Brain microvascular endothelial cell (primary cell): ENCODE data around the gene TCEAL5.
"Not testable (repeated sequence)": the region's sequence is repeated elsewhere in the genome, so short reads cannot be mapped to it uniquely, and the experiment has no call there.

Experiments
- DNase-seq: peaks from one replicate; pipeline ENCODE4 v3.0.0-alpha.2; 2020
- H3K27ac ChIP-seq: fragments of 250-450 bp; sonication (Bioruptor Pico); 2 replicates; pipeline ENCODE4 v1.5.1; 2020; ENCODE audit warnings: mild to moderate bottlenecking, moderate library complexity
- H3K27me3 ChIP-seq: fragments of 250-450 bp; sonication (Bioruptor Pico); replicated peaks from 2 replicates; pipeline ENCODE4 v1.5.1; 2020; ENCODE audit warnings: mild to moderate bottlenecking
- H3K36me3 ChIP-seq: fragments of 250-450 bp; sonication (Bioruptor Pico); replicated peaks from 2 replicates; pipeline ENCODE4 v1.5.1; 2020; ENCODE audit warnings: mild to moderate bottlenecking
- H3K4me3 ChIP-seq: 2 replicates; pipeline ENCODE4 v1.5.1; 2011; ENCODE audit warnings: low read depth, mild to moderate bottlenecking, control low read depth, low read length, moderate library complexity
- CTCF ChIP-seq: IDR thresholded peaks from 2 replicates; pipeline ENCODE4 v1.5.1; 2011; ENCODE audit warnings: low read depth, mild to moderate bottlenecking, moderate library complexity, low read length, control low read depth, inconsistent platforms; ENCODE audit errors: missing control alignments
- in situ Hi-C: cut with HindIII; loops from 2 replicates; pipeline ENCODE4 v1.10.0; 2017; ENCODE audit warnings: low sequenced_read_pairs, low pct_ligation_motif_present

Gene TCEAL5, protein sequence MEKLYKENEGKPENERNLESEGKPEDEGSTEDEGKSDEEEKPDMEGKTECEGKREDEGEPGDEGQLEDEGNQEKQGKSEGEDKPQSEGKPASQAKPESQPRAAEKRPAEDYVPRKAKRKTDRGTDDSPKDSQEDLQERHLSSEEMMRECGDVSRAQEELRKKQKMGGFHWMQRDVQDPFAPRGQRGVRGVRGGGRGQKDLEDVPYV

DNA sequence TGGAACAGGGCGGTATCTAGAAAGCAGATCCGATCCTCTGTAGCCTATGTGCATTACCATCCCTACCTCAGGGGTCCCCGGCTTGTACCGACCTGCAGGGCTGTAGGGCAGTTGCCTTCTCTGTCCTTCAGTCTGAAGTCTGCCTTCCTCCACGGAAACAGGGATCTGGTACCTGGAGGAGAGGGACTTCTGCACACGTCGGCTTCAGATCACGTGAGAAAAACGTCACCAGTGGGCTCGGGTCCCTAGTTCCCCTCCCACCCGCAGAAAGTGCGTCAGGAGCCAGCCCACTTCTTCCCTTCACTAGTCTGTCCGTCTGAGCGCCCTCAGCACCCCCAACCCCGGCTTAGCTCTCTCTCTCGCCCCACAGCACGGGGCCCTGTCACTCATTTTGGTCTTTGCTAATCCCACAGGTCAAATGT lies at the start of gene TCEAL5:
Gene TCEAL5 (minus strand): TSS at position 170 of the 422 bp plus-strand sequence. CDS start 2,187 bp downstream, outside the sequence.
- peaks cover 3% of the 10 kb centered on the region for H3K27me3 ChIP-seq
- no peak within 1 kb of the TSS for H3K27ac ChIP-seq
- H3K36me3 ChIP-seq = no peaks in the 10 kb centered on the region
- in situ Hi-C loops = no loop called here
- no peak within 1 kb of the TSS for H3K4me3 ChIP-seq
- TF ChIP-seq CTCF = no peak
- DNase-seq = no peak

DNA sequence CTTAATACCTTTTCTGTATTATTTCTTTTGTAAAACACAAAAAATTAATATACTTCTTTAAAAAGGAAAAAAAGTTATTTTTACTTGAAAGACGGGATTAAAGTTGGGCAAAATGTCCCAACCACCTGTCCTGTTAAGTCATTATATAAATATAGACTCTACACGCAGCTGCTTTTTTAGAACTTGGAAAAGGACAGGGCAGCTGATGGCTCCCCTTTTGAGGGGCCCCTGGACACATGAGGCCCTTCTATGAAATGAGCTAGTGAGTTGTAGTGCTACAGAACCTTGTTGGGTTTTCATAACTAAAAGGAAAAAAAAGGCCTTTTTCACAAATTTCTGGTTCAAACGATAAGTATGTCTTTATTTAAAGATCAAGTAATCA lies 34.8 kb upstream of the TCEAL5 start:
- no peak for TF ChIP-seq CTCF
- no peak for DNase-seq
- Histone ChIP-seq H3K27me3 (peaks cover 2% of the 10 kb centered on the region), H3K36me3 (no peaks in the 10 kb centered on the region), H3K27ac (no peak overlapping the region), H3K4me3 (no peak overlapping the region)
- in situ Hi-C loops = no loop called here

DNA sequence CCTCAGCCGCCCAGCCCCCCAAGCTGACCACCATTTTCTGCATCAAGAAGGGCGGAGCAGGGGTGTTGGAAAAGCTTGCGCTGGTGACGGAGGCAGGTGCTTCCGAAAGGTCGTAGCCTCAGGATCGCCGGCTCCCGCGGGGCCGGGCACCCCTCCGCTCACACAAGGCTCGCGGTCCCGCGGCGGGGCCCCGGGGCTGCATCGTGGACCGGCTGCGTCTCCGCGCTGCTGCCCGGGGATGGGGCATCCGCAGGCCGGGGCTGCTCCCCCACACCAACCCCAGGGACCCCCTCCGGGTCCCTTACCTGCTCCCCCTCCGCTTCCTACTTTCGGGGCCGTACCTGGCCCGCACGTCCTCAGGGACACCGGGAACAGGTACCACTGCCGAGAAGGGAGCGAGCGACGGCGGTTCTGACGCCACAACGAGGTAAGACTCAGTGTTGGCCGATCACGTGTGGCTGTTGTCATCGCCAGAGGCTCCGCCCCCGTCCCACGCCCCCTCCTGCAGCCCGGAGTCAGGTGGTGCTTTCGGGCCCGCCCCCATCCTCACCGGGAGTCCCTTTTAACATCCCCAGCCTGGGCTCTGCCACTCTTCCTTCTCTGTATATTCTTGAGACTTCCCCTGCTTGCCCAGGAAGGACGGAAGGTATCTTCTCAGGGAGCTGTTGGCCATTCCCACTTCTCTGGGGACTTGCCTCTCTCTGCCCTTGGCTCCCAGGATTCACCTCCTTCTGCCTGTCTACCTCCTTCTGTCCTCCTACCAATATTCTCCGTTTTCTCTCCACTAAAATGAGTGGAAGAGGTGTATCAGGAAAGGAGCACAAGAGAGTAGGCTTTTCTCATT lies 34.2 kb upstream of the TCEAL5 start, which contains the start of gene BEX2:
Gene BEX2 (minus strand): TSS at position 436 of the 844 bp plus-strand sequence. CDS start 1,014 bp downstream, outside the sequence.
- Histone ChIP-seq H3K27ac (no peak within 1 kb of the TSS), H3K36me3 (no peaks in the 10 kb centered on the region), H3K4me3 (peak within 1 kb of the TSS; percentile 52), H3K27me3 (peaks cover 2% of the 10 kb centered on the region)
- in situ Hi-C loops = no loop called here
- peak; percentile 31 for DNase-seq
- TF ChIP-seq CTCF = no peak

GRCh38 chrX:103309860-103310554 lies 33.5 kb upstream of the TCEAL5 start:
- H3K27ac ChIP-seq = no peak overlapping the region
- DNase-seq = no peak
- H3K4me3 ChIP-seq = peak overlapping the region; percentile 52
- H3K36me3 ChIP-seq = no peaks in the 10 kb centered on the region
- peaks cover 2% of the 10 kb centered on the region for H3K27me3 ChIP-seq
- TF ChIP-seq CTCF = no peak
- in situ Hi-C loops = no loop called here

DNA sequence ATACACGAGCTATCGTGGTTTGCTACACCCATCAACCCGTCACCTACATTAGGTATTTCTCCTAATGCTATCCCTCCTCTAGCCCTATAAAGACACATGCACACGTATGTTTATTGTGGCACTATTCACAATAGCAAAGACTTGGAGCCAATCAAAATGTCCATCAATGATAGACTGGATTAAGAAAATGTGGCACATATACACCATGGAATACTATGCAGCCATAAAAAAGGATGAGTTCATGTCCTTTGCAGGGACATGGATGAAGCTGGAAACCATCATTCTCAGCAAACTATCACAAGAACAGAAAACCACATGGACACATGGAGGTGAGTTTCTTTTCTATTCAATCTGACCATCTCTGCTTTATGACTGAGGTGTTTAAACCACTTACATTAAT lies 29.1 kb upstream of the TCEAL5 start:
- H3K27me3 ChIP-seq, H3K4me3 ChIP-seq, H3K27ac ChIP-seq, in situ Hi-C loops, H3K36me3 ChIP-seq, DNase-seq: not testable (repeated sequence)

DNA sequence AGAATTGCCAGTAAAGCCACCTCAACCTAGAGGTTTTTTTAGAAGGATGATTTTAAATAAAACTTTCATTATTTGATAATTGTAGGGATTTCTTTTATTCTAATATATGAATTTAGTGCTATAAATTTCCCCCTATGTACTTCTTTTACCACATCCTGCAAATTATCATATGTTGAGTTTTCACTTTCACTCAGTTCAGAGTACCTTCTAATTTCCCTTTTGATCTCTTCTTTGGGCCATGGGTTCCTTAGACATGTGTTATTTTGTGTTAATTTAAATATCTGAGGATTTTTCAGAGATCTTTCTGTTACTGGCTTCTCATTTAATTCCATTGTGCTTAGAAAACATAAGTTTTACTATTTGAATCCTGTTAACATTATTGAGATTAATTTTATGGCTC lies 28.2 kb upstream of the TCEAL5 start:
- DNase-seq = no peak
- H3K27ac ChIP-seq = no peak overlapping the region

More for the DNA sequence above, 28.2 kb upstream of the TCEAL5 start:
- H3K4me3 ChIP-seq = no peak overlapping the region
- no peak for TF ChIP-seq CTCF
- in situ Hi-C loops = no loop called here
- no peaks in the 10 kb centered on the region for H3K36me3 ChIP-seq
- no peaks in the 10 kb centered on the region for H3K27me3 ChIP-seq
